Measurements from ENCODE around the gene NOL9.

GRCh38 chr1:6496365-6496721 lies 58.0 kb downstream of the NOL9 start:
- TF ChIP-seq, protein P1, sequence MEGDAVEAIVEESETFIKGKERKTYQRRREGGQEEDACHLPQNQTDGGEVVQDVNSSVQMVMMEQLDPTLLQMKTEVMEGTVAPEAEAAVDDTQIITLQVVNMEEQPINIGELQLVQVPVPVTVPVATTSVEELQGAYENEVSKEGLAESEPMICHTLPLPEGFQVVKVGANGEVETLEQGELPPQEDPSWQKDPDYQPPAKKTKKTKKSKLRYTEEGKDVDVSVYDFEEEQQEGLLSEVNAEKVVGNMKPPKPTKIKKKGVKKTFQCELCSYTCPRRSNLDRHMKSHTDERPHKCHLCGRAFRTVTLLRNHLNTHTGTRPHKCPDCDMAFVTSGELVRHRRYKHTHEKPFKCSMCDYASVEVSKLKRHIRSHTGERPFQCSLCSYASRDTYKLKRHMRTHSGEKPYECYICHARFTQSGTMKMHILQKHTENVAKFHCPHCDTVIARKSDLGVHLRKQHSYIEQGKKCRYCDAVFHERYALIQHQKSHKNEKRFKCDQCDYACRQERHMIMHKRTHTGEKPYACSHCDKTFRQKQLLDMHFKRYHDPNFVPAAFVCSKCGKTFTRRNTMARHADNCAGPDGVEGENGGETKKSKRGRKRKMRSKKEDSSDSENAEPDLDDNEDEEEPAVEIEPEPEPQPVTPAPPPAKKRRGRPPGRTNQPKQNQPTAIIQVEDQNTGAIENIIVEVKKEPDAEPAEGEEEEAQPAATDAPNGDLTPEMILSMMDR (IDR thresholded peaks at IDR 0.05): no peak
- no peak for TF ChIP-seq POLR2AphosphoS5 (IDR thresholded peaks at IDR 0.05; ENCODE audit: low read depth, low read length)
- TF ChIP-seq, protein P2, sequence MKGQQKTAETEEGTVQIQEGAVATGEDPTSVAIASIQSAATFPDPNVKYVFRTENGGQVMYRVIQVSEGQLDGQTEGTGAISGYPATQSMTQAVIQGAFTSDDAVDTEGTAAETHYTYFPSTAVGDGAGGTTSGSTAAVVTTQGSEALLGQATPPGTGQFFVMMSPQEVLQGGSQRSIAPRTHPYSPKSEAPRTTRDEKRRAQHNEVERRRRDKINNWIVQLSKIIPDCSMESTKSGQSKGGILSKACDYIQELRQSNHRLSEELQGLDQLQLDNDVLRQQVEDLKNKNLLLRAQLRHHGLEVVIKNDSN (IDR thresholded peaks at IDR 0.05; ENCODE audit: borderline replicate concordance, low read depth): no peak
- TF ChIP-seq SMC3 (IDR thresholded peaks at IDR 0.05; ENCODE audit: low read depth, low read length): no peak
- no peak for TF ChIP-seq GABPA (IDR thresholded peaks at IDR 0.05; ENCODE audit: low read depth)
- no peak for TF ChIP-seq MAX (IDR thresholded peaks at IDR 0.05; ENCODE audit: low read depth)
- TF ChIP-seq RFX5 (IDR thresholded peaks at IDR 0.05; ENCODE audit: low read length): no peak
- no peak for TF ChIP-seq RAD21 (IDR thresholded peaks at IDR 0.05; ENCODE audit: low read length)
- TF ChIP-seq EZH2phosphoT487 (IDR thresholded peaks at IDR 0.05; ENCODE audit: borderline replicate concordance, low read depth): no peak
- TF ChIP-seq JUND (IDR thresholded peaks at IDR 0.05): no peak
- no peak for TF ChIP-seq MXI1 (IDR thresholded peaks at IDR 0.05; ENCODE audit: low read depth, low read length)
- TF ChIP-seq FOXM1 (IDR thresholded peaks at IDR 0.05; ENCODE audit: low read depth): no peak
